NCI-H1105 treated with DMSO at 0.1 percent for 48 hours (cell line): ENCODE measurements around the gene INPP5D.
"Not testable (repeated sequence)": the region's sequence is repeated elsewhere in the genome, so short reads cannot be mapped to it uniquely, and the experiment has no call there.

Experiments used
- DNase-seq: peaks from one replicate; lab custom pipeline; 2025; lab: John Stamatoyannopoulos, UW

INPP5D gene

DNA sequence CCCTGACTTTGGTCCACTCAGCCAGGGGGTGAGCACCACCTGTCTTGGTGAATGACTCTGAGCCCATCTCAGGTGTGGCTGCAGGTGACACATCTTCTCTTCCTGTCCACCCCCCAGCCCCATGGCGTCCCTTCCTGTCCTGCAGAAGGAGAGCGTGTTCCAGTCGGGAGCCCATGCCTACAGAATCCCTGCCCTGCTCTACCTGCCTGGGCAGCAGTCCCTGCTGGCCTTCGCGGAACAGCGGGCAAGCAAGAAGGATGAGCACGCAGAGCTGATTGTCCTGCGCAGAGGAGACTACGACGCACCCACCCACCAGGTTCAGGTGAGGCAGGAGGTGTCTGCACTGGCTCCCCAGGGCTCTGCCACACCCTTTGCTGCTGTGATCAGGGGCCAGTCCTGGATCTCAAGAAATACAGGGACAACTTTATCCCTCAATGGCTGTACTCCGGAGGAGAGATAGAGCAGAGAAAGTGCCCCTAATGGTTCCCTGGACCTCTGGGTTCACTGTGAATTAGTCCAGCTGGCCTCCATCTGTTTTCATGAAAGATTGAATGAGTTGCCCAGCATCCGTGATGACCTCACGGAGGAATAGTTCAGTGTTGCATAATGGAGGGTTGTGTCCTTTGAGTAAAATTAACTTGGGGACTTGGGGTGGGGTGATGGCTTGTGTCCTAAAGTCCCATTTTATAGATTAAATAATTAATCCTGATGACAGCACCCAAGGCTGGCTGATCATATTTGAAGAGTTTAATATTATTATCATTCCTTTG is 27.4 kb upstream of the INPP5D start, which contains the start of gene NEU2:
Gene NEU2, plus strand, starts transcription at position 122 of the 770 bp plus-strand sequence. Its CDS starts 0 bp downstream, at position 122.
- no peak for DNase-seq

DNA sequence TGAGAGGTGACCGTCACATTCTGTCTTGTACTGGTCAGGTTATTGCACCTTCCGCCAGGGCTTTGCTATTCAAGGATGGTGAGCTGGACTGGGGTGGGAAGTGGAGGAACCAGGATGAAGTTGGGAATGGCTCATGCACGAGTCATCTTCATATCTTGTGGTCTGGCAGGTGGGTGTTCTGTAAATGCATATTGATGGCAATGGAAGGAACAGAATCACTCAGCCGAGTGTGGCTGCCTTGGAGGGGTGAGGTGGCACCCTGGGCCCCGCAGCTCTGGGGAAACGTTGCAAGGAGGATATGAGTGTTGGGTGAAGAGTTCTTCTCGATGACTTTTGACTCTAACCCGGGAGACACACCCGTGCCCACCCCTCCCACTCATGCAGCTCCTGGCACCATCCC is 26.5 kb upstream of the INPP5D start:
- DNase-seq = no peak

DNA sequence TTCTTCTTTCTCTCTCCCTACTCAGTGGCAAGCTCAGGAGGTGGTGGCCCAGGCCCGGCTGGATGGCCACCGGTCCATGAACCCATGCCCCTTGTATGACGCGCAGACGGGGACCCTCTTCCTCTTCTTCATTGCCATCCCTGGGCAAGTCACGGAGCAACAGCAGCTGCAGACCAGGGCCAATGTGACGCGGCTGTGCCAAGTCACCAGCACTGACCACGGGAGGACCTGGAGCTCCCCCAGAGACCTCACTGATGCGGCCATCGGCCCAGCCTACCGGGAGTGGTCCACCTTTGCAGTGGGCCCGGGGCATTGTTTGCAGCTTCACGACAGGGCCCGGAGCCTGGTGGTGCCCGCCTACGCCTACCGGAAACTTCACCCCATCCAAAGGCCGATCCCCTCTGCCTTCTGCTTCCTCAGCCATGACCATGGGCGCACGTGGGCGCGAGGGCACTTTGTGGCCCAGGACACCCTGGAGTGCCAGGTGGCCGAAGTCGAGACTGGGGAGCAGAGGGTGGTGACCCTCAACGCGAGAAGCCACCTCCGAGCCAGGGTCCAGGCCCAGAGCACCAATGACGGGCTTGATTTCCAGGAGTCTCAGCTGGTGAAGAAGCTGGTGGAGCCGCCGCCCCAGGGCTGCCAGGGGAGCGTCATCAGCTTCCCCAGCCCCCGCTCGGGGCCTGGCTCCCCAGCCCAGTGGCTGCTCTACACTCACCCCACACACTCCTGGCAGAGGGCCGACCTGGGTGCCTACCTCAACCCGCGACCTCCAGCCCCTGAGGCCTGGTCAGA is 25.9 kb upstream of the INPP5D start:
- no peak for DNase-seq

DNA sequence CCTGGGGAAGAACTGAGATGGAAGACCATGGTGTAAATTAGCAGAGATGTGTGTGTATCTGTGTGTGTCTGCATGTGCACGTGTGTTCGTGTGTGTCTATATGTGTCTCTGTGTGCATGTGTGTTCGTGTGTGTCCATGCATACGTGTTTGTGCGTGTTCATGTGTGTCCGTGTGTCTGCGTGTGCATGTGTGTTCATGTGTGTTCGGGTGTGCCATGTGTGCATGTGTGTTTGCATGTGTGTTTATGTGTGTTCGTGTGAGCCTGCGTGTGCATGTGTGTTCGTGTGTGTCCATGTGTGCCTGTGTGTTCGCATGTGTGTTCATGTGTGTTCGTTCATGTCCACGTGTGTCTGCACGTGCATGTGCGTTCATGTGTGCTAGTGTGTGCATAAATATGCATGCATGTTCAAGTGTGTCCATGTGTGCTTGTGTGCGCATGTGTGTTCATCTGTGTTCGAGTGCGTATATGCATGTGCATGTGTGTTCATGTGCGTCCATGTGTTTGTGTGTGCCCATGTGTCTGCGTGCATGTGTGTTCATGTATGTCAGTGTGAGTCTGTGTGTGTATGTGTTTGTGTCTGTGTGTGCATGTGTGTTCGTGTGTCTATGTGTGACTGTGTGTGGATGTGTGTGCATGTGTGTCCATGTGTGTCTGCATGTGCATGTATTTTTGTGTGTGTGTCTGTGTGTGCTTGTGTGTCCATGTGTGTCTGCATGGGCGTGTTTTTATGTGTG is 24.5 kb upstream of the INPP5D start:
- no peak for DNase-seq

DNA sequence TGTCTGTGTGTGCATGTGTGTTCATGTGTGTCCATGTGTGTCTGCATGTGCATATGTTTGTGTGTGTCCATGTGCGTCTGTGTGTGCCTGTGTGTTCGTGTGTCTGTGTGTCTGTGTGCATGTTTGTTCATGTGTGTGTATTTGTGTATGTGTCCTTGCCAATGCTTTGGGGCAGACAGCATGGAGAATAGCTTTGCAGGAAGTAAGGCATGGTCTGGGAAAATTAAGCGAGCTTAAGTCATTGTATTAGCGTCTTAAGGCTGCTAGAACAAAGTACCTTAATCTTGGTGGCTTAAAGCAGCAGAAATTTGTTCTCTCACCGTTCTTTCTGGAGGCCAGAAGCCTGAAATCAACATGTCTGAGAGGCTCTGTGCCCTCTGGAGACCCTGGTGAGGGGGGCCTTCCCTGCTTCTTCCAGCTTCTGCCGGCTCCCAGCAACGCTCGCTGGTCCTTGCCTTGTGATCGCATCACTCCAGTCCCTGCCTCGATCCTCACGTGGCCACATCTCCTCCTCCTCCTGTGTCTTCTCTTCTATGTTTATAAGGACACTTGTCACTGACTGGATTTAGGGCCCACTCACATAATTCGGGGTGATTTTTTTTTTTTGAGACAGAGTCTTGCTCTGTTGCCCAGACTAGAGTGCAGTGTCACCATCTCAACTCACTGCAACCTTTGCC is 23.8 kb upstream of the INPP5D start:
- DNase-seq = no peak

DNA sequence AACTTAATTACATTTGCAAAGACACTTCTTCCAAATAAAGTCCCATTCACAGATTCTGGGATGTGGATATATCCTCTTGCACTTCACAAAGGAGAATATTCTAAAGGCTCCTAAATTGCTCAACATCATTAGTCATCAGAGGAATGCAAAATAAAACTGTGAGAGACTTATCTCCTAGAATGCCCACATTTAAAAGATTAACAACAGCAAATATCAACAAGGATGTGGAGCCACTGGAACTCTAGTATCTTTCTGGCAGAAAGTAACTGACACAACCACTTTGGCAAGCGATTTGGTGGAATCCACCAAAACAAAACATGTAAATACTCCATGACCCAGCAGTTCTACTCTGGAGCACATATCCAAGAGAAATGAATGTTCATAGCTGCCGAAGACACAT is 23.1 kb upstream of the INPP5D start:
- DNase-seq = no peak

DNA sequence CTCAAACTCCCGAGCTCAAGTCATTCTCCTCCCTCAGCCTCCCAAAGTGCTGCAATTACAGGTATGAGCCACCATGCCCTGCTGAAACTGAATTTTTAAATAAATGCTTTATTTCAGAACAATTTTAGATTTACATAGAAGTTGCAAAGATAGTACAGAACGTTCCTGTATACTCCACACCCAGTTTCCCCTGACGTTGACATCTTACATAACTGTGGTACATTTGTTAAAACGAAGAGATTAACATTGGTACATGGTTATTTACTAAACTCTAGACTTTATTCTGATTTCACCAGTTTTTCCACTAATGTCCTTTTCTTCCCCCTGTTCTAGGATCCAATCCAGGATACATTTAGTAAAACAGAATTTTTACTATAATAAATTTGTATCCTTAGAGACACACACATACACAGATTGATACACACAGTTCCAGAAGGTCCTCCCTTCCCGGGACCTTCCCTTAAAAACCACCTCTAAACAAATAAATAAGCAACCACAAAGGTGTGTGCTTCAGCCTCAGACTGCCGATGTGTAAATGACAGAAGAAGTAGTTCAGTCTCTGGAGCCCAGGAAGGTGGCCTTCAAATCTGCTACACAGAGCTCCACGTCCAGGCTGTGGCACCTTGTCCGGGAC is 20.8 kb upstream of the INPP5D start:
- DNase-seq = no peak

DNA sequence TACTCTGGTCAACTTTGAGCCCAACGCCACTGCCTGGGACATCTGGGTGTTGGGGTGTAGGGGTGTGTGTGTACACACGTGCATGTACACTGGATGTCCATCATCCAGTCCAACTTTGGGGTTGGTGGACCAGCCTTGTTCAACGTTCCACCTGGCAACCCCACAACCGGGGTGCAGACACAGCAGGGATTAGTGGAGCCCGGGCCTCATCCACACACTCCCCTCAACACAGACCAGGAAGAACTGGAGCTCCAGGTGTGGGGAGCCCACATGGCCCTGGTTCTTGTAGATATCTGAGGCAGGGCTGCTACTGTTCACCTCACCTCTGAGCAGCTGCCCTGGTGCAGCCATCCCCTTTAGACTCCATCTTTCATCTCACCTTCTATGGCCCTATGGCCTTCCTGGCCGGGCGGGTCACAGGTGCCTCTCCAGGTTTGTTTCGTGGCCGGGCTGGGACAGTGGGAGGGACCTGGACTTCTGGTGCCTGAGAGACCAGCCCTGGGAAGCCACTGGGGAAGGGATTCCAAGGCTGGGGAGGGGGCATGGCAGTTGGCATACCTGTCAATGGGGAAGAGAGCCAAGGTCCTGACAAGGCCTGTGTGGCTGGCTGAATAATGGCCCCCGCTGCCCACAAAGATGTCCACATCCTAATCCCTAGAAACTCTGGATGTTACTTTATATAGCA is 20.2 kb upstream of the INPP5D start:
- DNase-seq = no peak

DNA sequence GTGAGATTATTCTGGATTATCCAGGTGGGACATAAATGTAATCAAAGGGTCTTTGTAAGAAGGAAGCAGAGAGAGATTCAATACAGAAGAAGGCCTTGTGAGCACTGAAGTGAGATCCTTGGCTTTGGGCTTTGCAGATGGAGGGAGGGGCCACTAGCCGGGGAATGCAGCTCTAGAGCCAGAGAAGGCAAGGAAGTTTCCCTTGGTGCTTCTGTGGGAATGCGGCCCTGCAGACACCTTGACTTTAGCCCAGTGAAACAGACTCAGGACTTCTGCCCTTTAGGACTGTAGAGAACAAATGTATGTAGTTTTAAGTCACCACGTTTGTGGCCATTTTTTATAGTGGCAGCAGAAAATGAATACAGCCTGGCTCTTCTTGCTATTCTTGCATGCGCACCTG is 19.6 kb upstream of the INPP5D start:
- no peak for DNase-seq

DNA sequence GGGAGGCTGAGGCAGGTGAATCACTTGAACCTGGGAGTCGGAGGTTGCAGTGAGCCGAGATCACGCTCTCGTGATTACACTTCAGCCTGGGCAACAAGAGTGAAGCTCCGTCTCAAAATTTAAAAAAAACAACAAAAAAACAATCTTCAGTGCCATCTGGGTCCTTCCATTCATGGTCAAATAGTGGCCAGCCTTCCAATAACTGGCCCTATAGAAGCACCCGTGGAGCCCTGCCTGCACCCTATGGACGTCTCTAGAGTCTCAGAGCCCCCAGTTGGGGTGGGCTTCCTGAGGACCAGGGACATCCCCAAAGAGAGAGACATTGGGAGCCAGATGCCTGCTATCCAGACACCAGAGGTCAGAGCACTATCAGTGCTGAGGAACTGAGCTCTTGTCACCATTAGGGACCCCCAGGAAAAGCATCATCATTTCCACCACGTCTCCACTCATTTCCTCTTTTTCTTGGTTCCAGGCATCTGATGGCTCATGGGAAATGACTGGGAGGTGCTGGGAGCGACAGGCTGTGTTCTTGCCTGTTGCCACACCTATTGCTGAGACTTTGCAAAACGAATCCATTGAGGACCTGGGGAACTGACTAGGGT is 18.3 kb upstream of the INPP5D start:
- no peak for DNase-seq

DNA sequence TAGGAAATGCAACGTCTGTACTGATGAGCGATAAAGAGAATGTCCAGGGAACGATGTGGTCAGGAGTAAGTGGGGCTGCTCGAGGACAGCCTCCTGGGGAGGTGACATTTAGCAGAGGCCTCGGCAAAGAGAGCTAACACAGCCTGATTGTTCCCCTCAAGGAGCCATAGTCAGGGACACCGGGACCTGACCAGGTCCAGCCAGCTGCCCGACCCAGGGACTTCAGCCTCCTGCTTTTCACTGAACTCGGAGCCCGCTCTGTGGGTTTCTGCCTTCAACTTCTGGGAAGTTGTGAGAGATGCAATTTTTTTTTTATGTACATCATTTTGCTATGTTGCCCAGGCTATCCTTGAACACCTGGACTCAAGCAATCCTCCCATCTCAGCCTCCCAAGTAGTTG is 17.6 kb upstream of the INPP5D start:
- DNase-seq = no peak

DNA sequence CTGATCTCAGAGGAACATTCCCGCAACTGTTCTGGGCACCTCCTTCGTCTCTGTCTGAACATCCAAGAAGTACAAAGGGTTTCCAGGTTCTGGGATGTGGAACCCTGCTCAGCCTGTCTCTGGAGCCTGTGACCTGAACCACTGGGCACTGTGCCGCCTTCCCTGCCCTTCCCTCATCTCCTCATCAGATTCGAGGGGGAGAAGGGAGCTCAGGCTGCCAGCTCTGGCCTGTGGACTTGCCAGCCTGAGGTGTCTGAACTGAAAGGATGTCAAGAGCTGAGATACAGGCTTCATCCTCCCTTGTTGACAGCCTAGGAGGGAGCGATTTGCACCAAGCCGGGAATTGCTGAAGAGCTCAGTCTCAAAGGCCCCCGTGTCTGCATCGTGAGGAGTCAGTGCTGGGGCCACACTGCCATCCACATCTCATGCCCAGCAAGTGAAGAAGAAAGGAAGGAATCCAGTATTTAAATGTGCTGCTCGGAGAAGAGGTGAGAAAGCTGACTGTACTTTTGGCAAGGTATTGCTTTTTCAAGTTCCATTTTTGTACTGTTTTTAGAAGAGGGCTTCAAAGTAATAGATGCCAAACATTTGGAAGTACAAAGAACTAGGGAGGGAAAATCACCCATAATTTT is 15.1 kb upstream of the INPP5D start:
- no peak for DNase-seq

DNA sequence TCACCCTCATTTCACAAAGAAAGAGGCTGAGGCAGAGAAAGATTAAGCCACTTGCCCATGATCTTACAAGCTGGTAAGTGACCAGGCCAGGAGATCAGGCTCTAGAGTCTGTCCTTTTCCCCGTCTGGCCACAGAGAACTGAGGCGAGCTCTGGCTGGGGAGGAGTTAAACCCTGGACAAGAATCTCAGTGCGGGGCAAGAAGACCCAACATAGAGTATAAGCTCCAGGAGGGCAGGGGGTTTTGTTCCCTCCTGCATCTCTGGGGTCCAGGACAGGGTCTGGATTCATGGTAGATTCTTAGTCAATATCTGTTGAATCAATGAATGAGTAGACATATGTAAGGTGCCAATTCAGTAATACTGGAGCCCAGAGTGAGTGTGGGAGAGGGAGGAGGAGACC is 12.9 kb upstream of the INPP5D start:
- no peak for DNase-seq

DNA sequence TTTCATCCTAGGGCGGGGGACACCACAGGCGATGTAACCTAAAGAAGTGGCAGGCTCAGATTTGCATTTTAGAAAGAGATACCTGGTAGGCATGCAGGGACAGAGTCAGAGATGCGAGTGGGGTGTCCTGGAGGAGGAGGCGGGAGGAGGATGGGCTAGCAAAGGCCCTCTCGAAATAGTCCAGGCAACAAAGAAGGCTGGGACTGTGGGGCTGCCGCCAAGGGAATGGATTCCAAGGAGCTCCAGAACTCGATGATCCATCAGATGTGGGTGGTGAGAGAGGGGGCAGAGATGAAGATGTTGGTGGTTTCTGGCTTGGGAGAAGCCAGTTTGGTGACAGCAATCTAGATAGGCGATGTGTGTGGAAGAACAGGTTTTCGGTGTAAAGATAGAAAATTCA is 12.5 kb upstream of the INPP5D start:
- DNase-seq = no peak

DNA sequence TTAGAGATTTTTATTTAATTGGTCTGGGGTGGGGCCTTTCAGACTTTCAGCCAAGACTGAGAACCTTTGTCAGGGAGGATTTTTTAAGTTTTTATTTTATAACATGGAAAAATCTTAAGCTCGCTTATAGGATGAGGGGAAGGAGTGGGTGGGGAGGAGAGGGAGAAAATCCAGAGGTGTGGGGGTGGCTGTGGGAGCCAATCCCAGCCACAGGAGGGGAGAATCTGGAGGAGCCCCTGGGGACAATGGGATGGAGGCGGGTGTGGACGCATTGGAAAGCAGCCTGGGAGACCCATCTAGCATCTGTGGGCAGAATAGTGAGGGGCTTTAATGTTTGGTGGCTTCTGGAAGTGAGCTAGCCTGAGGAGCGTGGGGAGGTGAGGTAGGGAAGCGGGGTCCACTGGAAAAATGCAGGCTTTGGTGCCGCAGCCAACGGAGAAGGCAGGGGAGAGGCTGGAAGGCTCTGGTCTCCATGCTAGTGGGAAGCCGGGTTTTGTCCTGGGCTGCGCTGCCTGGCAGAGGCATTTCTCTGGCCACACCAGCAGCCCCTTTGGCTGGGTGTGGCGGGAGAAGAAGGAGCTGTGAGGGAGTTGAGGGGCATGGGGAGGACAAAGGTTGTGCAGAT is 11.5 kb upstream of the INPP5D start:
- DNase-seq = no peak

DNA sequence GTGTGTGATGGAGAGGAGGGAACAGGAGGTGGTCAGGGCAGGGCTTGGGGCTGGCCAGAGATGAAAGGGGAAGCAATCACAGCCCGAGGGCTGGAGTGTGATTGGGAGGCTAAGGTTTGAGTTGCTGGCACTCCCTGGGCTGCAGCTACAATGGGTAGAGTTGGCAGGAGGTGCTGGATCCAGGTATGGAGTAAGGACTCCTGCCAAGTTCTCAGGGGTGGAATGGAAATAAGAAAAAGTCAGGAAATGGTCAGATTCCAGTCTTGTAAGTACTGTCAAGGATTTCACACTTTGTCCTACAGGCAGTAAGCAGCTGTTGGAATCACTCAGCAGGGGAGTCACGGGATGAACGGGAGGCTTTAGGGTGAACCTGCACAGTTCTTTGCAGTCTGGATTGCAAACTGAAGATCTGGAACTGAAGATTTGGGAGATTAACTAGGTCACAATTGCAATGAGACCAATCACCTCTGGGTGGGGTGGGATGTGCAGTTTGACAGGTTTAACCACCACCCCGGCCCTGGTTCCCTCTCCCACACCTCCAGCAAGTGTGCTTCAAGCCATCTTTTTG is 10.9 kb upstream of the INPP5D start:
- DNase-seq = no peak

DNA sequence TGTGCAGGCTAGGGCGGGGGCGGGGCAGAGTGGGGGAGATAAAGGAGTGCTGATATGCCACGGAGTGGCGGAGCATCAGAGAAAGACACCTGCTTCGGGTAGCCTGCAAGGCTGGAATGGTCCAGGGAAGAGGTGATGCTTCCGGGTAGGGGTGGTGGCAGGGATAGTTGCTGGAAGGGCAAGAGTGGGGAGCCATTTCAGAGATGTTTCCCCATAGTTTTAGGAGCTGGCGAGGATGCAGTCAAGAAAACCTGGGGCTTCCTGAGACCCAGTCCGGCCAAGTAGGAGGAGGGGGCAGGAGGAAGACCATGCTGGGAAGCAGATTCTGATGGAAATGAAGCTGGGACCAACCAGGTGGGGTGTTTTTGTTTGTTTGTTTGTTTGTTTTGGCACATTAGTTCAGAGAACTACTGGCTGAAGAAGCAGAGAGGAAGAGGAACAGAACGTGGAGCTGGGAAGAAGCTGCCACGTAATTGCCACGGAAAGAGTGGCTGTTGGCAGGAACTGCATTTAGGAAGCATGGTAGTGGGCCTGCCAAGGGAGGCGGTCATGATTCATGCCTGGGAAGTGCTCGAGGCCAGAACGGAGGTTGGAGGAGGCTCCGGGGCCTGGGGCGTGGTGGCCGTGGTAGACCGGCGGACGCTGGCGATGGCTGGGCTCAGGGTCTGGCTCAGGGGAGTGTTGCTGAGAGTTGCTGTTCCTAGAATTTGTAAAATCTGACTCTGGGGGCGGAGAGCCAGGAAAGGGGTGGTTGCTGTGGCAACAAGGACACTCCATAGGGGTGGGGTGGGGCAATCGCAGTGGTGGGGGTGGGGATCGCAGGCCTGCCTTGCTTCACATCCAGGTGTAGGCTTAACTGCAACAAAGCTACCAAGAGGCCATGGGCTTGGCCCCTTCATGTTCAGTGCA is 8.6 kb upstream of the INPP5D start:
- no peak for DNase-seq

DNA sequence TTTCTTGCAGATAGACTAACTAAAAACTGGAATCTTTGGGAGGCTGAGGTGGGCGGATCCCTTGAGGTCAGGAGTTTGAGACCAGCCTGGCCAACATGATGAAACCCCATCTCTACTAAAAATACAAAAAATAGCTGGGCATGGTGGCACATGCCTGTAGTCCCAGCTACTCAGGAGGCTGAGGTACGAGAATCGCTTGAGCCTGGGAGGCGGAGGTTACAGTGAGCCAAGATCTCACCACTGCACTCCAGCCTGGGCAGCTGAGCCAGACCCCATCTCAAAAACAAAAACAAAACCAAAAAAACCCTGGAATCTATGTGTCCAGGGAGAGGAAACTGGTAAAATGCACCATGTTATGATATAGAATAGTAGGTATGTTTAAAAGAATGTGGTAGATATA is 7.6 kb upstream of the INPP5D start:
- not testable (repeated sequence) for DNase-seq
